ENCODE data around the gene ZNF227. TPM values are rescaled to one million over a fixed set of nuclear protein-coding genes. Genes with fewer than 3 reads are reported as not detected.
"Not testable (repeated sequence)": the region's sequence is repeated elsewhere in the genome, so short reads cannot be mapped to it uniquely, and the experiment has no call there.

Gene ZNF227
- total RNA-seq, 1 experiment from 2014 or later = 22.6 TPM

DNA sequence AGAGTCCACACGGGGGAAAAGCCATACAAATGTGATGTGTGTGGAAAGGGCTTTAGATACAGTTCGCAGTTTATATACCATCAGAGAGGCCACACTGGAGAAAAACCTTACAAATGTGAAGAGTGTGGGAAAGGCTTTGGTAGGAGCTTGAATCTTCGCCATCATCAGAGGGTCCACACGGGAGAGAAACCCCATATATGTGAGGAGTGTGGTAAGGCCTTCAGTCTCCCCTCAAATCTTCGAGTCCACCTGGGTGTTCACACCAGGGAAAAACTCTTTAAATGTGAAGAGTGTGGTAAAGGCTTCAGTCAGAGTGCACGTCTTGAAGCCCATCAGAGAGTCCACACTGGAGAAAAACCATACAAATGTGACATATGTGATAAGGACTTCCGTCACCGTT is 24.1 kb downstream of the ZNF227 start:
- no CpG with 5 or more reads among the region's 8 CpGs for WGBS (ENCODE audit: extremely low coverage, insufficient read length, low lambda C conversion rate)
- no peaks in the 10 kb centered on the region for H3K4me1 Mint-ChIP-seq

DNA sequence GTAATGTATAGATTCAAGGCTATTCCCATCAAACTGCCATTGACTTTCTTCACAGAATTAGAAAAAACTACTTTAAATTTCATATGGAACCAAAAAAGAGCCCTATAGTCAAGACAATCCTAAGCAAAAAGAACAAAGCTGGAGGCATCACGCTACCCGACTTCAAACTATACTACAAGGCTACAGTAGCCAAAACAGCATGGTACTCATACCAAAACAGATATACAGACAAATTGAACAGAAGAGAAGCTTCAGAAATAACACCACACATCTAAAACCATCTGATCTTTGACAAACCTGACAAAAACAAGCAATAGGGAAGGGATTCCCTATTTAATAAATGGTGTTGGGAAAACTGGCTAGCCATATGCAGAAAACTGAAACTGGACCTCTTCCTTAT is 40.0 kb downstream of the ZNF227 start:
- H3K27me3 Mint-ChIP-seq (ENCODE audit: low read depth) = not testable (repeated sequence)
- Mint-ChIP-seq H3K9me3 (peaks cover 90 to 96% of the 10 kb centered on the region in 2 experiments), H3K36me3 (ENCODE audit: insufficient read depth in 1 of 3, low read depth in 3 of 3) (peaks cover 37 to 56% (median 44%) of the 10 kb centered on the region in 3 experiments)

More for the DNA sequence above, 24.1 kb downstream of the ZNF227 start:
- Mint-ChIP-seq H3K27me3 (ENCODE audit: low read depth) (no peaks in the 10 kb centered on the region), H3K36me3 (ENCODE audit: insufficient read depth in 1 of 3, low read depth in 3 of 3) (peaks cover 60 to 73% (median 63%) of the 10 kb centered on the region in 3 experiments), H3K27ac (no peak overlapping the region), H3K4me3 (no peak overlapping the region), H3K9me3 (peaks cover 33 to 60% of the 10 kb centered on the region in 2 experiments)
- H4K20me1 ChIP-seq (ENCODE audit: control insufficient read depth, insufficient read depth, insufficient read length) = no peaks in the 10 kb centered on the region
- no peak overlapping the region for H2AFZ ChIP-seq (ENCODE audit: low read length)
- no peak for TF ChIP-seq CTCF (conservative IDR thresholded peaks at IDR 0.05)
- H3K27ac ChIP-seq (ENCODE audit: insufficient read length, low read depth, low read length) = no peak overlapping the region
- H3T11ph ChIP-seq (ENCODE audit: low read length) = no peak overlapping the region
- no peaks in the 10 kb centered on the region for H3K23me2 ChIP-seq (ENCODE audit: insufficient read length, low read depth, low read length, poor library complexity, severe bottlenecking)
- H4K5ac ChIP-seq (ENCODE audit: insufficient read length, low read depth, low read length) = no peak overlapping the region
- H4K8ac ChIP-seq (replicated peaks; ENCODE audit: insufficient read length, low read depth, low read length) = no peak overlapping the region
- H3K9me3 ChIP-seq (ENCODE audit: control insufficient read depth, low read depth, low read length) = peaks cover 11% of the 10 kb centered on the region
- H3K56ac ChIP-seq (ENCODE audit: insufficient read length, low read depth, low read length) = no peak overlapping the region
- no peak overlapping the region for H3K4ac ChIP-seq (ENCODE audit: low read depth, low read length)
- no peak overlapping the region for H3K4me2 ChIP-seq (ENCODE audit: insufficient read depth, insufficient read length, low read length)
- H3K23ac ChIP-seq (ENCODE audit: insufficient read length, low read depth, low read length) = no peak overlapping the region
- no peak overlapping the region for H2BK5ac ChIP-seq (ENCODE audit: insufficient read length, low read length)
- H3K79me2 ChIP-seq (ENCODE audit: insufficient read depth, low read length) = no peaks in the 10 kb centered on the region
- H2BK15ac ChIP-seq (ENCODE audit: low read depth, low read length) = no peak overlapping the region
- no peak overlapping the region for H2BK20ac ChIP-seq (ENCODE audit: low read depth, low read length, poor library complexity, severe bottlenecking)
- H3K14ac ChIP-seq (ENCODE audit: insufficient read depth, low read length) = no peak overlapping the region
- no peak overlapping the region for H3K9ac ChIP-seq (ENCODE audit: extremely low read depth, insufficient read length, low read length)
- DNase-seq = no peak
- H3K27me3 ChIP-seq (ENCODE audit: insufficient read depth, low read length) = no peaks in the 10 kb centered on the region
- no peak overlapping the region for H3K18ac ChIP-seq (ENCODE audit: insufficient read length, low read depth, low read length)
- H2BK120ac ChIP-seq (ENCODE audit: low read depth, low read length, poor library complexity, severe bottlenecking) = no peak overlapping the region
- H2AK5ac ChIP-seq (ENCODE audit: insufficient read length, low read length) = no peak overlapping the region
- no peak overlapping the region for H2BK12ac ChIP-seq (ENCODE audit: insufficient read length, low read depth, low read length)
- H4K91ac ChIP-seq (ENCODE audit: insufficient read length, low read depth, low read length) = no peak overlapping the region
- H3K4me1 ChIP-seq (ENCODE audit: insufficient read depth, low read length) = no peaks in the 10 kb centered on the region
- no peaks in the 10 kb centered on the region for H3K79me1 ChIP-seq (ENCODE audit: insufficient read depth, low read depth, low read length, poor library complexity, severe bottlenecking)

More for the DNA sequence above, 40.0 kb downstream of the ZNF227 start:
- not testable (repeated sequence) for H3K79me1 ChIP-seq (ENCODE audit: insufficient read depth, low read depth, low read length, poor library complexity, severe bottlenecking); H3K27ac Mint-ChIP-seq; H2BK5ac ChIP-seq (ENCODE audit: insufficient read length, low read length); H3K4me3 Mint-ChIP-seq; H2AFZ ChIP-seq (ENCODE audit: low read length); H4K20me1 ChIP-seq (ENCODE audit: control insufficient read depth, insufficient read depth, insufficient read length); H3K18ac ChIP-seq (ENCODE audit: insufficient read length, low read depth, low read length); H2BK15ac ChIP-seq (ENCODE audit: low read depth, low read length); H3K23me2 ChIP-seq (ENCODE audit: insufficient read length, low read depth, low read length, poor library complexity, severe bottlenecking); H2AK5ac ChIP-seq (ENCODE audit: insufficient read length, low read length); H4K91ac ChIP-seq (ENCODE audit: insufficient read length, low read depth, low read length); H3K9me3 ChIP-seq (ENCODE audit: control insufficient read depth, low read depth, low read length); H3K56ac ChIP-seq (ENCODE audit: insufficient read length, low read depth, low read length); H3K4me1 ChIP-seq (ENCODE audit: insufficient read depth, low read length); H3K4ac ChIP-seq (ENCODE audit: low read depth, low read length); H3K79me2 ChIP-seq (ENCODE audit: insufficient read depth, low read length); H3K14ac ChIP-seq (ENCODE audit: insufficient read depth, low read length); H2BK20ac ChIP-seq (ENCODE audit: low read depth, low read length, poor library complexity, severe bottlenecking); H2BK12ac ChIP-seq (ENCODE audit: insufficient read length, low read depth, low read length); H3K4me2 ChIP-seq (ENCODE audit: insufficient read depth, insufficient read length, low read length); H3K4me1 Mint-ChIP-seq; H2BK120ac ChIP-seq (ENCODE audit: low read depth, low read length, poor library complexity, severe bottlenecking); H3T11ph ChIP-seq (ENCODE audit: low read length); H3K27me3 ChIP-seq (ENCODE audit: insufficient read depth, low read length); H3K9ac ChIP-seq (ENCODE audit: extremely low read depth, insufficient read length, low read length); H4K8ac ChIP-seq (replicated peaks; ENCODE audit: insufficient read length, low read depth, low read length); H3K27ac ChIP-seq (ENCODE audit: insufficient read length, low read depth, low read length); H4K5ac ChIP-seq (ENCODE audit: insufficient read length, low read depth, low read length); DNase-seq; H3K23ac ChIP-seq (ENCODE audit: insufficient read length, low read depth, low read length)
- WGBS (ENCODE audit: extremely low coverage, insufficient read length, low lambda C conversion rate) = no CpG with 5 or more reads among the region's 2 CpGs

All from H9 (cell line).